Adipose tissue (tissue), 3 donors: ENCODE results near the gene LARGE1. TPM values are rescaled to one million over a fixed set of nuclear protein-coding genes. Genes with fewer than 3 reads are reported as not detected.

Experiments used
- H3K27ac ChIP-seq: one replicate; pipeline ENCODE4 v1.5.1; 2013; ENCODE audit warnings: low read depth, low read length
- WGBS, 3 donors: extraction: QIAGEN DNeasy Blood & Tissue Kit; methylation state at CpG; one replicate each; pipeline ENCODE4 v1.1.7; 2013; 5-methylcytosine and 5-hydroxymethylcytosine counted together
- polyA plus RNA-seq, 3 donors: library from polyadenylated mRNA; stranded (reverse); fragments of 200-250 nt; gene quantifications; one replicate each; pipeline ENCODE4 v1.2.3, GENCODE V29; 2013
- donor health status: healthy with polysubstance abuse.
- donor health status: Bipolar disorder and iron deficiency.
- donor health status: healthy.

Gene LARGE1
- polyA plus RNA-seq, 3 donors = 4.0 to 7.9 (median 7.7) TPM

GRCh38 chr22:33542153-33542552, 378.1 kb downstream of the LARGE1 start:
- H3K27ac ChIP-seq = no peak overlapping the region
- 48 to 79% (median 64%) methylated on average over 3 of the region's 3 CpGs for whole genome bisulfite sequencing, 3 donors

- WGBS, 3 donors = 16 to 43% (median 37%) methylated on average over 8 of the region's 8 CpGs
- no peak overlapping the region for H3K27ac ChIP-seq
Observed at GRCh38 chr22:33539902-33540751, 380.1 kb downstream of the LARGE1 start.

- WGBS, 3 donors = 51 to 88% (median 80%) methylated on average over 5 of the region's 5 CpGs
- H3K27ac ChIP-seq = no peak overlapping the region
Observed at GRCh38 chr22:33539202-33539901, 380.9 kb downstream of the LARGE1 start.

GRCh38 chr22:33538277-33538885, 381.9 kb downstream of the LARGE1 start:
- WGBS, 3 donors = 68 to 73% (median 71%) methylated on average over 6 of the region's 6 CpGs
- no peak overlapping the region for H3K27ac ChIP-seq

- 75 to 92% (median 81%) methylated on average over 9 of the region's 9 CpGs for WGBS, 3 donors
- no peak overlapping the region for H3K27ac ChIP-seq
Observed at GRCh38 chr22:33537059-33537458, 383.2 kb downstream of the LARGE1 start.

GRCh38 chr22:33535937-33536875, 384.1 kb downstream of the LARGE1 start:
- 78 to 79% (median 79%) methylated on average over 15 of the region's 15 CpGs for WGBS, 3 donors
- H3K27ac ChIP-seq = no peak overlapping the region

GRCh38 chr22:33529424-33530113, 390.7 kb downstream of the LARGE1 start:
- H3K27ac ChIP-seq = no peak overlapping the region
- WGBS, 3 donors = 52 to 79% (median 66%) methylated on average over 9 of the region's 9 CpGs

GRCh38 chr22:33528183-33528582, 392.1 kb downstream of the LARGE1 start:
- H3K27ac ChIP-seq = no peak overlapping the region
- WGBS, 3 donors = 82 to 99% (median 84%) methylated on average over 3 of the region's 3 CpGs

GRCh38 chr22:33526434-33527107, 393.7 kb downstream of the LARGE1 start:
- H3K27ac ChIP-seq = no peak overlapping the region
- WGBS, 3 donors = 83 to 92% (median 90%) methylated on average over 12 of the region's 12 CpGs

- WGBS, 3 donors = 70 to 73% (median 73%) methylated on average over 4 of the region's 4 CpGs
Observed at GRCh38 chr22:33524511-33525260, 395.6 kb downstream of the LARGE1 start.

GRCh38 chr22:33521879-33522665, 398.2 kb downstream of the LARGE1 start:
- WGBS, 3 donors = 81 to 93% (median 91%) methylated on average over 9 of the region's 9 CpGs
- H3K27ac ChIP-seq = no peak overlapping the region

More at GRCh38 chr22:33524511-33525260, 395.6 kb downstream of the LARGE1 start:
- no peak overlapping the region for H3K27ac ChIP-seq

GRCh38 chr22:33520904-33521780, 399.1 kb downstream of the LARGE1 start:
- H3K27ac ChIP-seq = no peak overlapping the region
- 91 to 94% (median 92%) methylated on average over 8 of the region's 8 CpGs for WGBS, 3 donors

- WGBS, 3 donors = 87 to 91% (median 88%) methylated on average over 13 of the region's 13 CpGs
Observed at GRCh38 chr22:33519974-33520903, 400.0 kb downstream of the LARGE1 start.

More at GRCh38 chr22:33519974-33520903, 400.0 kb downstream of the LARGE1 start:
- H3K27ac ChIP-seq = no peak overlapping the region
